Measurements from ENCODE around the gene CPAMD8. TPM values are rescaled to one million over a fixed set of nuclear protein-coding genes. Genes with fewer than 3 reads are reported as not detected.
A peak's percentile ranks its signal among the peaks of the same experiment; 100 is the strongest.

Gene CPAMD8
- total and polyA plus RNA-seq, 2 of the 8 experiments (the other 6 are each of a cell fraction or from before 2014, with no cell fraction given): 6.1 to 9.2 TPM

GRCh38 chr19:16914421-16914820 lies 112.2 kb downstream of the CPAMD8 start:
- H3K79me2 ChIP-seq (ENCODE audit: control insufficient read depth in 1 of 2, insufficient read depth in 2 of 2, low read length in 2 of 2): no peaks in the 10 kb centered on the region
- H2BK20ac ChIP-seq (ENCODE audit: low read length): no peak overlapping the region
- H3K9ac ChIP-seq (replicated peaks in 1 of 4; ENCODE audit: extremely low read depth in 1 of 4, low read depth in 3 of 4, low read length in 3 of 4): no peak overlapping the region
- no peak overlapping the region for H3K56ac ChIP-seq (replicated peaks; ENCODE audit: insufficient read length, low read depth, low read length)
- 92% methylated on average over 11 of the region's 11 CpGs; no CpG with 5 or more reads in 1 of the 2 experiments for WGBS, 2 experiments (ENCODE audit: extremely low coverage in 1 of 2, insufficient coverage in 1 of 2, insufficient read length in 1 of 2, insufficient replicate concordance in 2 of 2, low coverage in 1 of 2, low lambda C conversion rate in 2 of 2, missing lambda C conversion rate in 1 of 2)
- peak in 1 of 2 experiments; percentile 31 for DNase-seq (ENCODE audit: low read depth in 1 of 2, low spot score in 2 of 2)
- no peaks in the 10 kb centered on the region for H3K36me3 ChIP-seq (ENCODE audit: control insufficient read depth in 2 of 4, insufficient read depth in 4 of 4, low read length in 3 of 4)
- H3K14ac ChIP-seq (ENCODE audit: insufficient read length): no peak overlapping the region
- H3K4ac ChIP-seq (replicated peaks; ENCODE audit: insufficient read length, low read depth, low read length): no peak overlapping the region
- no peak overlapping the region for H3K27ac ChIP-seq (ENCODE audit: low read depth, low read length)
- no peak overlapping the region for H4K8ac ChIP-seq (ENCODE audit: extremely low read depth, insufficient read depth, low read length)
- no peak overlapping the region for H4K91ac ChIP-seq (replicated peaks; ENCODE audit: insufficient read length, low read length)
- CTCF ChIA-PET (ENCODE audit: partially characterized antibody): interaction anchor here (2.0 kb wide), 1 partner anchor 15 kb away, joined by 6 read pairs; no protein-coding TSS in a partner anchor
- H2AFZ ChIP-seq (ENCODE audit: low read length): no peak overlapping the region
- no peaks in the 10 kb centered on the region for H3K23me2 ChIP-seq (ENCODE audit: low read depth, low read length)
- H2AK5ac ChIP-seq (ENCODE audit: low read depth, low read length): no peak overlapping the region
- no peak overlapping the region for H3K18ac ChIP-seq (ENCODE audit: extremely low read depth, low read length)
- H4K5ac ChIP-seq (ENCODE audit: insufficient read length, low read depth, low read length): no peak overlapping the region
- H3K9me3 ChIP-seq (ENCODE audit: insufficient read depth in 2 of 2, low read depth in 1 of 2, low read length in 1 of 2): peaks cover 12 to 23% of the 10 kb centered on the region in 2 experiments; a peak in 3 of 4 replicates
- H3K23ac ChIP-seq (ENCODE audit: insufficient read length): no peak overlapping the region
- no peak overlapping the region for H3K4me2 ChIP-seq (ENCODE audit: insufficient read depth in 1 of 2, low read depth in 2 of 2, low read length in 2 of 2)
- no peak overlapping the region for H2BK15ac ChIP-seq (ENCODE audit: low read length)
- H3K4me3 ChIP-seq (ENCODE audit: extremely low read depth in 1 of 4, insufficient read depth in 2 of 4, low read depth in 3 of 4, low read length in 4 of 4): no peak overlapping the region
- H4K20me1 ChIP-seq (replicated peaks in 1 of 2; ENCODE audit: control insufficient read depth in 1 of 2, insufficient read depth in 2 of 2, low read length in 2 of 2): no peaks in the 10 kb centered on the region
- TF ChIP-seq RAD21 (IDR thresholded peaks at IDR 0.05 in 1 of 2, conservative IDR thresholded peaks at IDR 0.05 in 1 of 2; ENCODE audit: low read depth in 2 of 2, low read length in 2 of 2) (no peak), CTCF (IDR thresholded peaks at IDR 0.05; ENCODE audit: control extremely low read depth in 1 of 3, insufficient read depth in 1 of 3, low read depth in 1 of 3, low read length in 3 of 3) (no peak), USF2 (IDR thresholded peaks at IDR 0.05; ENCODE audit: low read length) (no peak), TAF1 (IDR thresholded peaks at IDR 0.05; ENCODE audit: low read depth, low read length) (no peak), SP1 (IDR thresholded peaks at IDR 0.05; ENCODE audit: low read depth, low read length) (no peak), CBX5 (IDR thresholded peaks at IDR 0.05; ENCODE audit: low read depth, low read length) (no peak)
- no peak overlapping the region for H2BK12ac ChIP-seq (ENCODE audit: low read depth, low read length)
- H3K79me1 ChIP-seq (ENCODE audit: low read depth, low read length): no peaks in the 10 kb centered on the region
- FAIRE-seq: no peak
- H3K4me1 ChIP-seq (replicated peaks in 1 of 4; ENCODE audit: control insufficient read depth in 3 of 4, insufficient read depth in 4 of 4, low read length in 3 of 4): no peaks in the 10 kb centered on the region
- H3K27me3 ChIP-seq (replicated peaks in 1 of 4; ENCODE audit: control insufficient read depth in 3 of 4, extremely low read depth in 1 of 4, insufficient read depth in 3 of 4, low read length in 3 of 4): no peaks in the 10 kb centered on the region
- H2BK5ac ChIP-seq (ENCODE audit: low read depth, low read length): no peak overlapping the region
- no peak overlapping the region for H2BK120ac ChIP-seq (replicated peaks; ENCODE audit: low read depth, low read length)
- POLR2A ChIA-PET (ENCODE audit: partially characterized antibody): interaction anchor here (0.6 kb wide), 1 partner anchor 365 kb away, joined by 3 read pairs; no protein-coding TSS in a partner anchor

Data from H1 (cell line).